Skin of body (tissue), 2 donors: ENCODE results near the gene SLC6A6. TPM values are rescaled to one million over a fixed set of nuclear protein-coding genes. Genes with fewer than 3 reads are reported as not detected.
"Not testable (repeated sequence)": the region's sequence is repeated elsewhere in the genome, so short reads cannot be mapped to it uniquely, and the experiment has no call there.

ENCODE experiments used
- DNase-seq: peaks from one replicate; lab custom pipeline; 2025; lab: John Stamatoyannopoulos, UW
- total RNA-seq: library from RNA; depleted of rRNA; stranded (reverse); fragments of >200 nt; gene quantifications from one replicate; pipeline ENCODE4 v1.2.3, GENCODE V29; 2014

Gene SLC6A6
- total RNA-seq, 1 donor from 2014 or later, result 12.0 TPM

DNA sequence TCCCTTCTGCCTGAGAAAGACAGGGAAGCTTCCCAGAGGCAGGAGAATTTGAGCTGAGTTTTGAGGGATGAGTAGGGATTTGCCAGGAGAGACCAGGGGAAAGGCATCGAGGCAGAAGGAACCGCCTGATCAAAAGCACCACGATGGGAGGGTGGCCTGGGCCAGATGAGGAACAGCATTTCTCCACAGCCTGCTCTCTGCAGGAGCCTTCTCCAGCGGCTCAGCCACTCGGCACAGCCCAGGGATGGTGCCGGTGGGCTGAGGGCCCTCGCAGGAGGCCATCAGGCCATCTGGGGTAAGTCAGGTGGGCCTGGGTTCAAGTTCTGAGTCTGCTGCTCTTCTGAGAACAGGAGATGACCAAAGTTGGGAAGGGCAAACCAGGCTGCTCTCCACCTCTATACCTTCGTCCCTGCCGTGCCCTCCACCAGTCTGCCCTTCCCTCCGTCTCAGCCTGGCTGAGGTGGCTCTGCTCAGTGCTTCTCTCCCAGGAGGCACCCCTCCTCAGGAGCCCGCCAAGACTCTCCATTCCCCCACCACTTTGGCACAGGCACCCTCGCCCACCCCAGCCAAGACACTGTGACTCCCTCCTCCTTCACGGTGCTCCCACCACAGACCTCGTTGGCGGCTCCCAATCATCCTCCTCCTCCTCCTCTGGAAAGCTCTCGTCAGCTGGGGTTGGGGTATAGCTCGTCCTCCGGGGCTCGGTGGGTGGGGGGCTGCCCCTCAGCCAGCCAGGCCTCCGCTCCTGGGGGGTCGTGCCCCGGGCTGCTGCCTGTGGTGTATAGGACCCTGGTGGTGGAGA, 102.8 kb downstream of the SLC6A6 start:
- no peak for DNase-seq

DNA sequence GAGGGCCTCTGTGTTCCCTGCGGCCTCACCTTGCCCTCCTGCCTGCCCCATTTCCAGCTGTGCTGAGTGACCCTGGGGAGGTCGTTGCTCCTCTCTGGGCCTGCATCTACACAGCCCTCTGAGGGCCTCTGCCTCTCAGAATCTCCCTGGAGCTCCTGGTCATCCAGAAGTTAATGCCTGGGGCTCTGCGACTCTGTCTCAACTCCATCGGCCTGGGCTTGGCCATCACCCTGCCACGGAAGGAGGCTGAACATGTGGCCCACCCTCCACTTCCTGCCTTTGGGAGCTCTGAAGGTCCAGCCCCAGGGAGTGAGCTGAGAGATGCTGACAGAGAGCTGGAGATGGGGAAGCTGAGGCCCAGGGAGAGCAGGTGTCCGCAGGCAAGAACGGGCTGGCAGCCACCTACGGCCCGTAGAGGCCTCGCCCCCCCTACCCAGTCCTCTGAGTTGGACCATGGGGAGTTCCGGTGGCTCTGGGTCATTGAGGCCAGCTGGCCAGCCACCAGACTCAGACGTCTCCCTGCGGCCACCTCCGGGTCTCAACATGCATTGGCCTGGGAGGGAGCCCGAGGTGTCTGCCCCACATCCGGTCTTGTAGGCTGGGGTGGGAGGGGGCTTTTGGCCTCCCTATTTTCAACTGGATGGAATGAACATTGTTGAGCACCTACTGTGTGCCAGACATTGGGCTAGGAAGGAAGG, 103.5 kb downstream of the SLC6A6 start:
- no peak for DNase-seq

DNA sequence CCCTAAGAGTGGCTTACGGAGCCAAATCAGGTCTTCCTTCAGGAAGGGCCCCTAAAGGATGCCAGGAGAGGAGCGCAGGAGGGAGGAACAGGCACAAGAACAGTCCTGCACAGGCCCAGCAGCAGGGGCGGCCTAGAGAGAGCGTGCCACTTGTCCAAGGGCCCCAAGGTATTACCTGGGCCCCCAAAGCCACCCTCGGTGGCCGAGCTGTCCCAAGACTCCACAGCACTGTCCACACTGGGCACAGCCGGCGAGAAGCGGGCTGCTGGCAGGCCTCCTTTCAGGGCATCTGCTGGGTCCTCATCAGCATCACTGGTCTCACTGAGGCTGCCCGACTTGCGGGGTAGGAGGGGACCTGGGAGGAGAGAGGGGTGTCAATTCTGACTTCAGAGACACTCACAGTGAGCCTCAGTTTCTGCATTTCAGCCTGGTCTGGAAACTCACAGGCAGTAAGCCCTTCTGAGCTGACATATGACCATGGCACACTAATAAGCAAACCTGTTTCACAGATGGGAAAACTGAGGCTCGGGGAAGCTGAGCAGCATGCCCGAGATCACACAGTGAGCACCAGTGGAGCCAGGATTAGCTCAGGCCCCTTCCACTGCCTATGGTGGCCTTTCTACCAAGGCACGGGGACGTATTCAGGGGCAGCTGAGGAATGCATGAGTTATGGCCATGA, 104.4 kb downstream of the SLC6A6 start:
- DNase-seq, result no peak

DNA sequence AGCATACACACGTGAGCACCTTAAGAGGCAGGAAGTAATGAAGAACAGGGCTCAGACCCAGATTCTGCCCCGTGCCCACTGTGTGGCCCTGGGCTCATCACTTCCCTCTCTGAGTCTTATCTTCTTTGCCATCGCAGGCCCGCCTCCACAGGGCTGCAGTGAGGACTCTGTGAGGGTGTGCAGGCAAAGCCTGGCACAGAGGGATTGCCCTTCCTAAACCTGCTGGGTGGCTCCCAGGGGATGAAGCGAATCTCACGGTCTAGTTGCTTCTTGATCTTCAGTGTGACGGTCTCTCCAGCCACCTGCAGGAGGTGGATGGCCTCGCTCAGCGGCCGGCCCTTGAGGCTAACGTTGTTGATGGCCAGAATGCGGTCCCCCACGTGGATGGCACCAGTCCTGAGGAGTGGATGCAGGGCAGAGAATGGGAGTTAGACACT, 104.9 kb downstream of the SLC6A6 start:
- no peak for DNase-seq

DNA sequence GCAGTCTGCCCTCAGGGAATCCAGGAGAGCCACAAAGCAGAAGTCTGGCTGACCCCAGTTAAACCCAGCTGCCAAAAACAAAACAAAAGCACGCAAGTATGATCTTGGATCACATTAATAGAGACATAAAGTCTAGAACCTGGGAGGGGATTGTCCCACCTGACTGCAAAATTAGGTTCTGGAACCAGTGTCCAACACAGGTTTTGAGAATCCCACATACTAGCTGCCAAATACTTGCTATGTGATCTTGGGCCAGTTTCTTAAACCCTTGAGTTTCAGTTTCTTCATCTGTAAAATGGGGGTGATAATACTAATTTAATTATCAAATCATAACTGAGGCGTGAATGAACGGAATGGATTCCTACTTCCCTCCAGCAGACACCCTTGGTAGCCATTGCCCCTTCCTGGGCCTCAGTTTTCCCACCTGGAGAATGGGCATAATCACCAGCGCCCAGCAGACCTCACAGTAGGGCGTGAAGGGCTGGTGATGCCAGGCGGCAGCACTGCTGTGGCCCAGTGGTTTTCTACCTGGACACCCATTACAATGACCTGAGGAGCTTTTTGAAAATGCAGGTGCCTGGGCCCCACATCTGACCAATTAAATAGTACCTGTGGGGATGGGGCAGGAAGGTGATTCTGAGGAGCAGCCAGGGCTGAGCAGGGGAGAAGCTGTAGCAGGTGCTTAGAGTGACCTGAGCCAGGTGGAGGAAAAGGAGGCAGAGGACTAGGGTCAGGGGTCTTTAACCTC, 105.5 kb downstream of the SLC6A6 start:
- no peak for DNase-seq

DNA sequence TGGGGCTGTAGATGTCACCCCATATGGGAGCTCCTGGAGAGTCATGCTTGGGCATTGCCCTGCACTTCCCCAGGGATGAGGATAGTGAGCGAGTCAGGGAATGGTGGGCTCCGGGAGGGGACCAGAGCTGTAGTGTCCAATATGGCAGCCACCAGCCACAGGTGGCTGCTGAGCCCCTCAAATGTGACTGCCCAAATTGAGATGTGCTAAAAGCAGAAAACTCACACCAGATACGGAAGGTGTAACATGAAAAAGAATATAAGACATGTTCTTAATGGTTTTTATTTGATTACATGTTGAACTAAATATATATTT, 106.1 kb downstream of the SLC6A6 start:
- DNase-seq, result no peak

DNA sequence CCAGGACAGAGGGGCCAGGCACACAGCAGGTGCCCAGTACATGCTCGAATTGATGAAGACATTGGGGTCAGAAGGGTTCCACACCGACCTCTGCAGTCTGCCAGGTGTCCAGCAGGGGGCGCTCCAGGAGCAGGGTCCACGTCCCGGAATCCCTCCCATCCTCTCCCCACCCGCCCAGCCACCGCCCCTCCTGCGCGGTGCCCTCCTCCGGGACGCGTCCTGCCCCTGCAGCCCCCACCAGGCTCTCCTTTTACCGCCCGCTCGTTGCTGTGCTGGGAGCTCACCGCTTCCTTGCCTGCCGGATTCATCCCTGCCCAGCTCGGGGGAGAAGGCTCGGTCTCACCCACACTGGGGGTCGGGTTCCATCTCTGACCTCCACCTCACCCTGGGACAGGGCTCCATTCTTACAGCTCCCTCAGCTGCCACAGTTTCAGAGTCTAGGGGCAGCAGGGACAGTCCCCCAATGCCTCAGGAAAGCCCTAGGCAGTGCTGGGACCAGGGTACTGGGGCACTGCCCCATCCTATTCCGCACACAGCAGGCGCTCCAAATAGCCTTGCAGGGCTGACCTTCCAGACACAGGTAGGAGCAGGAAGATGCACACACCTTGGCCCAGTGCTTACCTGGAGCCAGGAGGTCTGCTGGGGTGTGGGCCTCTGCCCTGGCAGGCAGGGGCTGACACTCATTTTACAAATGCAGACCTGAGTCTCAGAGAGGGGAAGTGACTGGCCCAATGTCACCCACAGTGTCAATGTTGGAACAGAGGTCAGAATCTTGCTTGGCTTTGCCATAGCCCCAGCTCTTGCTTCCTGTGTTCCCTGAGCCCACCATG, 106.8 kb downstream of the SLC6A6 start:
- DNase-seq, result peak; percentile 25

DNA sequence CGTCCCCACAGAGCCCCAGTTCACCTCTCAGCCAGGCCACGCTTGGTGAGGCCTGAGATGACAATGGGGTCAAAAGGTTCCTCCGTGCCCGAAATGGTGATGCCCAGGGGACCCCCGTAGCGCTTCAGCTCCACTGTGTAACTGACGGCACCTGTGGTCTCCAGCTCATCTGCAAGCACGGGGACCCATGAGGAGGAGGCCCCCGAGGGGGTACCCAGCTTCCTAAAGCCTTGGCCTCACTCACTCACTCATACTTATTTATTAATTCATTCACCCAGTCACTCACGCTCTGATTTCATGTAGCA, 107.3 kb downstream of the SLC6A6 start:
- no peak for DNase-seq

DNA sequence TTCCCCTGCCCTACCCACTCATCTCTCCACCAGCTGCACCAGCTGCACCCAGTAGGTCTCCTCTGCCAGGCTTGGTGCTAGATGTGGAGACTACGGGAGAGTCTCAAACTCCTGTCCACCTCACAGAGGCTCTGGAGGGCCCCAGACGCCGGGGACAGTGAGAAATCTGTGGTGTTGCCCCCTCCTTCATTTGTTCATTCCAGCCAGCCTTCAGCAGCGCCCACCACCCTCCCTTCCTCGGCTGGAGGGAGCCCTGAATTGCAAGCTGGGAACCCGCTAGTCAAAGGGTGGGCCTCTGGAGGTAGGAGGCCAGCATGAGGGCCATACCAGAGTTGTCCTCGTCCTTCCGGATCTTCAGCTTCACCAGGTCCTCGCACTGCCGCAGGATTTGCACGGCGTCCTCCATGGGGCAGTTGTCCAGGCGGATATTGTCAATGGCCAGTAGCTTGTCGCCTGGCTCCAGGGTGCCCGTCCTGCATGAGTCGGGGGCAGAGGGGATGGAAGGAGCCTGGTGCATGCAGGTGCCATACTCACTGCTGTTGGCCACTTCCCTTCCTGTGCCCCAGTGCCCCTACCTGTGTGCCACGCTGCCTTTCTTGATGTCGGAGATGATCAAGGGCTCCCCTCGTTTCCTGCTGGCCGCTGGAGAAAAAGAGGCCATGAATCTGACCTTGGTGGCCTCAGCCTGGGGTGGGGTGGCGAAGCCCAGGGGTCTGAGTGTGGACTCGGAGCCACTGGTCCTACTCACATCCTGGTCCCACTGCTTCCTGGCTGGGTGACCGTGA, 108.6 kb downstream of the SLC6A6 start:
- no peak for DNase-seq

DNA sequence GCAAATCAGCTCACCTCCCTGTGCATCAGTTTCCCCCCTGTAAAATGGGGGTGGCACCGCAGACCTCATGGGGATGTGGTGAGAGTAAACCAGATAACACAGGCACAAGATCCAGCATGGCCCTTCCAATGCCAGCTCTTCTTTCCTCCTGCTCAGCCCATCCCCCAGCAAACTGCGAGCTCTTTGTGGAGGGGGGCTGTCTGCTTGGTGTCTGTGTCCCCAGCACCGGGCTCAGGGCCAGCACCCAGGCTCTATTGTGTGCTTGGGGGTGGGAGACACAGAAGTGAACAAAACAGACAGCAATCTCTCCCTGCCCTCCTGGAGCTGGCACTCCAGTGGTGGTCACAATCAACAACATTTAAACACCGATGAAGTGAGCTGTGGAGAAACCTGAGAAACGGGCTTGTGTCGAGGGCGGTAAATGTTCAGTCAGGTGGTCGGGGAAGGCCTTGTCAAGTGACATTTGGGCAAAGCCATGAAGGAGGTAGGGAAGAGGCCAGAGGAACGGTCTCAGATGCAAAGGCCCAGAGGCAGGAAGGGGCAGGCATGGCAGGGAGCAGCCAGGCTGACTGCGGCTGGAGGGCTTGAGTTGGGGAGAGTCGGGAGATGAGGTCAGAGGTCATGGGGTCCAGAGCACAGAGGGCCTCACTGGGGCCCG, 109.3 kb downstream of the SLC6A6 start:
- DNase-seq, result no peak

DNA sequence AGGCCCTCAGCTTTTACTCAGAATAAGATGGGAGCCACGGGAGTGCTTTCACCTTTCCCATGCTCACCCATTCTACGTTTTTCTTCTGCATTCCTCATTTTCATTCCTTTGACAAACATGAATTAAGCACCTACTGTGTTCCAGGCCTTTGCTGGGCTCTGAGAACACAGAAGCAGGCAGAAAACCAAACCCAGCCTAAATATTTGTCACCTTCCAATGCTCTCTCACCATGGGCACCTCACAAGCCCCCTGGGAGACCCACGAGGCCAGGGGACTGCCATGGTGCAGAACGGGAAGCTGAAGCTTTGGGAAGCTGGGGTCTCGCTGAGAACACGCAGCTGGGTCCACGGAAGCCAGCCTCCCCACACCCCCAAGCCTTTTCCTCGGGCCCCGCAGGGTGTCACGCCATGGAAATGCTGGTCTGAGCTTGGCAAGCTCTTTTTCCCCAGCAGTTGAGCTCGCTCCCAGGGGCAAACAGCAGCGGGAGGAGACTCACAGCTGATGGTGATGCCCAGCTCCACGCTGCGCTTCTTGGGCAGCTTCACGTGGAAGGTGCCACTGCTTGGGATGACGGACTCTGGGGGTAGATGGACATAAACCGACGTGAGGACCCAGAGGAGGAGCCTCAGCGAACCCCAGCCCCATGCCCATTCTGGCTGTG, 110.0 kb downstream of the SLC6A6 start:
- DNase-seq, result no peak

DNA sequence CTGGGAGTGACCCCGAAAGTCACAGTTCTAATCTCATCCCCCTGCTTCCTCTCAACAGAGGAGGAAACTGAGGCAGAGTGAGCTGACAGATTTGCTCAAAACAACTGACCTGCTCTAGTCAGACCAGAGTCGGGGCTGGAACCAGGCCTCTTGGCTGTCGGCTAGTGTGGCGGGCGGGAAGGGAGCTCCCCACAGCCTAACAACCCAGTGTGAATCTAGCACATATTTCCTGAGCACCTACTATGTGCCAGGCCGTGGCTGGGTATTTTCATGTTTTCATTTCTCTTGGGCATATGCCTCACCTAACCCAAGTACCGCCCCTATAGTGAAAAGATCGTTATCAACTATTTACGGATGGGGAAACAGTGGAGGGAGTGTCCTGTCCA, 110.5 kb downstream of the SLC6A6 start:
- DNase-seq, result no peak

DNA sequence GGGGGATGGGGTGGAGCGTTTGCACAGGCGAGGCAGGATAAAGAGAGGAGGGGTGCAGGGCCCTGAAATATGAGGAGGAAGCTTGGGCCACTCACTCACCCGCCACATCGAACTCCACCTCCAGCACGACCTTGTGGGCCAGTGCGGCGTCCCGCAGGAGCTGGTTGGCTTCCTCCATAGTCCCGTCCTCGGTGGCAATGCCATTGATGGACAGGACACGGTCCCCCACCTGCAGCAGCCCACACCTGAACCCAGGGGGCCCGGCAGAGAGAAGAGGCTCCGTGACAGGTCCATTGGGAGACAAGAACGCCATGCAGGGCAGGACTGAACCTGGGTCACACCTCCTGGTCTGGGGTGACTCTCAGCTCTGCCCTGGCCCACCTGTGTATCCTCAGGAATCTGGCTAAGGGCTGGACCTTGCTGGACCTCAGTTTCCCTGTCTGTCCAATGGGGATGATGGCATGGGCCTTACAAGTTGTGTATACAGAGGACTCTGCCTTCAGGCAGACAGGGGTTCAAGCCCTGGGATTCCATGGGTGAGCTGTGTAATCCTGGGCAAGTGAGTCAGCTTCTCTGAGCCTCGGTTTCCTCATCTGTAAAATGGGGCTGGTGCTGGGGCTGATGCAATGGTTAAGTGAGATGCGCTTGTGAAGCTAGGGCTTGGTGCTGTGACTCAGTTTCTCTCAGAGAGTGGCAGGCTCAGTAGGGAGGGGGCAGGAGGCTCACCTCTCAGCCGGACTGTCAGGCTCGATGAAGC, 111.3 kb downstream of the SLC6A6 start:
- no peak for DNase-seq

DNA sequence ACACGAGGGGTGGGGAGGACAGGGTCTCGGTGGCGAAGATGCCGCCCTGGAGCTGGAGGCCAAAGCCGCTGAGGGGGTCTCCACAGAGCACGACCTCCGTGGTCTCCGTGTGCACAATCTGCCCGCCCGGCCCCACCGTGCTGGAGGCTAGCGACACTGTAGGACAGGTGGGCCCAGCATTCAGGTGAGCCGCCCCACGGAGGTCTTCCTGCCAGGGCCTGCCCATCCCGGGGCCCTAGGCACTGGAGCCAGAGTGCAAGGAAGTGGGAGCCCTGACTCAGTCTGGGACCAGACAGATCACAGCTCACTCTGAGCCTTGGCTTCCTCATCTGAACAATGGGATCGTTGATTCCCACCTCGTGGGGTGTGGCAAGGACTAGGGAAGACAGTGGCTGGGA, 111.9 kb downstream of the SLC6A6 start:
- no peak for DNase-seq

DNA sequence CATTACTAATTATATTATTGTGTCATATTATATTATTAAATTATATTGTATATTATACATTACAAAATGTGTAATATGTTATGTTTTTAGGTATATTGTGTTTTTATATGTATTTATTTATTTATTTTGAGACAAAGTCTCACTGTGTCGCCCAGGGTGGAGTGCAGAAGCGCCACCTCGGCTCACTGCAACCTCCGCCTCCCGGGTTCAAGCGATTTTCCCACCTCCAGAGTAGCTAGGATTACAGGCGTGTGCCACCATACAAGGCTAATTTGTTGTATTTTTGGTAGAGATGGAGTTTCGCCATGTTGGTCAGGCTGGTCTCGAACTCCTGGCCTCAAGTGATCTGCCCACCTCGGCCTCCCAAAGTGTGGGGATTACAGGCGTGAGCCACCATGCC, 113.1 kb downstream of the SLC6A6 start:
- DNase-seq, result not testable (repeated sequence)

DNA sequence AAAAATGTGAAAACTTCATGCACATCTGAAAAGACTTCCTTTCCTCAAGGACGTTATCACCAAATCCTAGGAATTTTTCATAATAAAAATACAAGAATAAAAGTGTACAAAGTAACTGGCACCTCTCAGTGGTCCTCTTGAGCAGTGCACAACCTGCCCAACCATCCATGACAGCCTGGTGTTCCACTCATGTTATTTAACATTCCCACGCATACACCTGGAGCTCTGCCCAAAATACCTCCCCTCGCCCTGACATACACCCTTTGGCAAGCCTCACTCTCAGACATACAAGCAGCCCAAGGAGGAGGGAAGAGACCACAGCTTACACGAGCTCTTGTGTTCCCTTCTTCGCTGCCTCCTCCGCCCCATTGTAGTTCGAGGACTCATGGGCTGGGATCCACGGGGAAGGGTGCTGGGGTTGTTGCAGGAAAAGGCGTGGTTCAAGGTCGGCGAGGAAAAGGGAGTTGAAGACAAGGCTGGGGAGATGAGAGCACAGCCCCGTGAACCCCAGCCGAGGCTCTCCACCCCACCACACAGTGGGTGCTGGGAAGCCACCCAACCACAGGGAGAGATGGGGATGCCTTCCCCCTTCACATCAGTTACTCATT, 114.4 kb downstream of the SLC6A6 start:
- no peak for DNase-seq

DNA sequence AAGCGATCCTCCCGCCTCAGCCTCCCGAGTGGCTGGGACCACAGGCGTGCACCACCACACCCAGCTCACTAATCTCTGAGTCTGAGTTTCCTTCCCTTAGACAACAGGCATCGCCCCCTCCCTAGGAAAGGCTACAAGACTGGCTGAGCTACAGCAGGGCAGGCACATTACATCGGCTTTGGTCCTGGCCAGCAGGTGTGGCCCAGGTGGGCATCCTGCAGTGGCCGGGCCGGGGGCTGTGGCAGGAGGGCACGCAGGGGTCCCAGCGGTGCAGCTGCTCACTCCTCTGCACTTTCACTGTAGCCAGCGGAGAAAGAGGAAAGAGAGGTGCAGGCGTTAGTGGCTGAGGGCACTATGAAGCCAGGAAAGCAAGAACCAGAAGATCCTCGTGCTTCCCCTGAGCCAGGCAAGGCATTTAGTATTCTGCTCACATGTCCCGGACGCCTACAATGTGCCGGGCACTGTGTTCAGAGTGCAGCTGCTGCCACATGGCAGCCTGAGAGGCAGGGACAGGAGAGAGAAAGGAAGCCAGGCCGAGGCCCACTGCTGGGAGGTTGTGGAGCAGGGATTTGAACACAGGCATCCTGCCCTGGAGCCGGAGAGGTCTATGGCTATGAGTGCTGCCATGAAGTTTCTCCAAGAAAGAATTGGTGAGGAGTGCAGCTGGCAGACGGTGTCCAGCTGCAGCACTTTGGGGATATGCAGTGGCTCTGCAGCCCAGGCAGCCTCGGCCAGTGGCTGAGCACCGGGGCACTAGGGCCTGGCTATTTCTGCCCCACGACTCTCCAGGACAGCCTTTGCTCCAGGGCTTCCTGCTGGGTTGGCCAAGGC, 115.4 kb downstream of the SLC6A6 start:
- no peak for DNase-seq
